ENCODE data around the gene RERE. TPM values are rescaled to one million over a fixed set of nuclear protein-coding genes. Genes with fewer than 3 reads are reported as not detected.

The RERE gene
- total RNA-seq, 1 experiment from 2014 or later = 217 TPM

DNA sequence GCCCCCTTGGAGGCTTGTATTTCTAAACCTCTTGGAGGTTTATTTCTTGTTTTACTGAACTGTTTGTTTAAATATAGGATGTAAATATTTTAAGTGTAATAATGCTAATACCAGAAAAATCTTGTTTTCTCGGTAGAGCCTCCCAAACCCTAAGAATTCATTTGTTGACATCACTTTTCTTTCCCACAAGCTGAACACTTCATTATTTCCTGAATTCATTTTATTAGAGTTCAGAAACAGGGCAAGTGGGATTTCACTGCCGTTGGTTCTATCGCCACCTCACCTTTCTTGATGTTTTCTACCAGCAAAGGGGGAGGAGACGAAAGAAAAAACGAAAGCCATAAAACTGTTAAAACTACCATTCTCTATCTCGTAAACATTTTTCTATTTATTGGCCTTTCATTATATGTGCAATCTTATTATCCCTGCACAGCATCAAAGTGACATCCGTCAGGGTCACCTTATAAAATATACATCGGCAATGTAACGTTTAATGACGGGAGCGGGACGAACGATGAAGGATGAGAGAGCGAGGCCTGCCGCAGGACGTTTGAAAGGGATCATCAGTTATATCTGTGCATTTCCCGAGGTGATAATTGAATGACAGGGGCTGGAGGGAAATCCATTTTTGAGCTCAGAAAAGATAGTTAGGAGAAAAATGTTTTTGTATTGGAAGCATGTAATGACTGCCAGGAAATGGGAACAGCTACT is 440.0 kb downstream of the RERE start:
- CTCF ChIA-PET = no interaction called here
- Histone ChIP-seq H3K36me3 (ENCODE audit: control insufficient read depth, insufficient read depth, low read length) (peaks cover 13% of the 10 kb centered on the region), H3K9me3 (ENCODE audit: control insufficient read depth, insufficient read depth, low read depth, low read length) (no peaks in the 10 kb centered on the region), H3K4me3 (ENCODE audit: low read depth in 2 of 2, low read length in 2 of 2) (no peak overlapping the region), H3K4me1 (ENCODE audit: control insufficient read depth, insufficient read depth, low read length) (peaks cover 75% of the 10 kb centered on the region), H3K27me3 (ENCODE audit: control insufficient read depth, insufficient read depth, low read length) (no peaks in the 10 kb centered on the region), H3K27ac (ENCODE audit: low read length) (peak overlapping the region; percentile 55)
- POLR2A ChIA-PET = no interaction called here
- TSS peak; percentile 4 for BruUV-seq (replicated peaks)
- intact Hi-C loops (cut with micrococcal nuclease; ENCODE audit: unreplicated experiment) (no loop called here), in situ Hi-C loops (cut with HindIII; ENCODE audit: low pct_unique_long_range_greater_than_20kb, low sequenced_read_pairs) (no loop called here)
- TF ChIP-seq POLR2AphosphoS5 (IDR thresholded peaks at IDR 0.05; ENCODE audit: low read depth, low read length) = no peak
- TF ChIP-seq, protein P1, sequence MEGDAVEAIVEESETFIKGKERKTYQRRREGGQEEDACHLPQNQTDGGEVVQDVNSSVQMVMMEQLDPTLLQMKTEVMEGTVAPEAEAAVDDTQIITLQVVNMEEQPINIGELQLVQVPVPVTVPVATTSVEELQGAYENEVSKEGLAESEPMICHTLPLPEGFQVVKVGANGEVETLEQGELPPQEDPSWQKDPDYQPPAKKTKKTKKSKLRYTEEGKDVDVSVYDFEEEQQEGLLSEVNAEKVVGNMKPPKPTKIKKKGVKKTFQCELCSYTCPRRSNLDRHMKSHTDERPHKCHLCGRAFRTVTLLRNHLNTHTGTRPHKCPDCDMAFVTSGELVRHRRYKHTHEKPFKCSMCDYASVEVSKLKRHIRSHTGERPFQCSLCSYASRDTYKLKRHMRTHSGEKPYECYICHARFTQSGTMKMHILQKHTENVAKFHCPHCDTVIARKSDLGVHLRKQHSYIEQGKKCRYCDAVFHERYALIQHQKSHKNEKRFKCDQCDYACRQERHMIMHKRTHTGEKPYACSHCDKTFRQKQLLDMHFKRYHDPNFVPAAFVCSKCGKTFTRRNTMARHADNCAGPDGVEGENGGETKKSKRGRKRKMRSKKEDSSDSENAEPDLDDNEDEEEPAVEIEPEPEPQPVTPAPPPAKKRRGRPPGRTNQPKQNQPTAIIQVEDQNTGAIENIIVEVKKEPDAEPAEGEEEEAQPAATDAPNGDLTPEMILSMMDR (IDR thresholded peaks at IDR 0.05) = no peak
- no peak for TF ChIP-seq SIN3A (IDR thresholded peaks at IDR 0.05; ENCODE audit: borderline replicate concordance, insufficient read depth, low read depth, low read length)
- TF ChIP-seq TCF7L2 (IDR thresholded peaks at IDR 0.05; ENCODE audit: low read depth, low read length) = no peak
- TF ChIP-seq, protein P2, sequence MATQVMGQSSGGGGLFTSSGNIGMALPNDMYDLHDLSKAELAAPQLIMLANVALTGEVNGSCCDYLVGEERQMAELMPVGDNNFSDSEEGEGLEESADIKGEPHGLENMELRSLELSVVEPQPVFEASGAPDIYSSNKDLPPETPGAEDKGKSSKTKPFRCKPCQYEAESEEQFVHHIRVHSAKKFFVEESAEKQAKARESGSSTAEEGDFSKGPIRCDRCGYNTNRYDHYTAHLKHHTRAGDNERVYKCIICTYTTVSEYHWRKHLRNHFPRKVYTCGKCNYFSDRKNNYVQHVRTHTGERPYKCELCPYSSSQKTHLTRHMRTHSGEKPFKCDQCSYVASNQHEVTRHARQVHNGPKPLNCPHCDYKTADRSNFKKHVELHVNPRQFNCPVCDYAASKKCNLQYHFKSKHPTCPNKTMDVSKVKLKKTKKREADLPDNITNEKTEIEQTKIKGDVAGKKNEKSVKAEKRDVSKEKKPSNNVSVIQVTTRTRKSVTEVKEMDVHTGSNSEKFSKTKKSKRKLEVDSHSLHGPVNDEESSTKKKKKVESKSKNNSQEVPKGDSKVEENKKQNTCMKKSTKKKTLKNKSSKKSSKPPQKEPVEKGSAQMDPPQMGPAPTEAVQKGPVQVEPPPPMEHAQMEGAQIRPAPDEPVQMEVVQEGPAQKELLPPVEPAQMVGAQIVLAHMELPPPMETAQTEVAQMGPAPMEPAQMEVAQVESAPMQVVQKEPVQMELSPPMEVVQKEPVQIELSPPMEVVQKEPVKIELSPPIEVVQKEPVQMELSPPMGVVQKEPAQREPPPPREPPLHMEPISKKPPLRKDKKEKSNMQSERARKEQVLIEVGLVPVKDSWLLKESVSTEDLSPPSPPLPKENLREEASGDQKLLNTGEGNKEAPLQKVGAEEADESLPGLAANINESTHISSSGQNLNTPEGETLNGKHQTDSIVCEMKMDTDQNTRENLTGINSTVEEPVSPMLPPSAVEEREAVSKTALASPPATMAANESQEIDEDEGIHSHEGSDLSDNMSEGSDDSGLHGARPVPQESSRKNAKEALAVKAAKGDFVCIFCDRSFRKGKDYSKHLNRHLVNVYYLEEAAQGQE (IDR thresholded peaks at IDR 0.05; ENCODE audit: insufficient read depth in 1 of 2, low read depth in 2 of 2, low read length in 1 of 2) = no peak
- ATAC-seq (no peak), DNase-seq (ENCODE audit: low read depth, low spot score) (no peak)

- Histone ChIP-seq H3K4me3 (ENCODE audit: low read depth in 2 of 2, low read length in 2 of 2) (no peak overlapping the region), H3K4me1 (ENCODE audit: control insufficient read depth, insufficient read depth, low read length) (peaks cover 76% of the 10 kb centered on the region), H3K27me3 (ENCODE audit: control insufficient read depth, insufficient read depth, low read length) (no peaks in the 10 kb centered on the region), H3K36me3 (ENCODE audit: control insufficient read depth, insufficient read depth, low read length) (peaks cover 8% of the 10 kb centered on the region; the same call in 1 of the 2 replicates), H3K9me3 (ENCODE audit: control insufficient read depth, insufficient read depth, low read depth, low read length) (no peaks in the 10 kb centered on the region), H3K27ac (ENCODE audit: low read length) (peak overlapping the region; percentile 62)
- POLR2A ChIA-PET = no interaction called here
- ATAC-seq (no peak), DNase-seq (ENCODE audit: low read depth, low spot score) (no peak)
- BruUV-seq (replicated peaks) = no TSS peak
- TF ChIP-seq POLR2AphosphoS5 (IDR thresholded peaks at IDR 0.05; ENCODE audit: low read depth, low read length) (no peak), TCF7L2 (IDR thresholded peaks at IDR 0.05; ENCODE audit: low read depth, low read length) (no peak), SIN3A (IDR thresholded peaks at IDR 0.05; ENCODE audit: borderline replicate concordance, insufficient read depth, low read depth, low read length) (no peak)
- TF ChIP-seq, protein P2 (IDR thresholded peaks at IDR 0.05; ENCODE audit: insufficient read depth in 1 of 2, low read depth in 2 of 2, low read length in 1 of 2) = no peak
- TF ChIP-seq, protein P1 (IDR thresholded peaks at IDR 0.05) = no peak
- intact Hi-C loops (cut with micrococcal nuclease; ENCODE audit: unreplicated experiment) = no loop called here
- in situ Hi-C loops (cut with HindIII; ENCODE audit: low pct_unique_long_range_greater_than_20kb, low sequenced_read_pairs) = no loop called here
- CTCF ChIA-PET = no interaction called here
These were observed 441.0 kb downstream of the RERE start for GRCh38 chr1:8376358-8376840.

Data from Panc1 (cell line).